ENCODE results near the gene PAK1. TPM values are rescaled to one million over a fixed set of nuclear protein-coding genes. Genes with fewer than 3 reads are reported as not detected.

The PAK1 gene
- total and polyA plus RNA-seq, 10 of the 15 experiments (the other 5 are each of a cell fraction or from before 2014, with no cell fraction given): 43.8 to 321 (median 110) TPM

GRCh38 chr11:77324508-77324907 is 149.4 kb downstream of the PAK1 start (continued):
- TF ChIP-seq CHD1 (IDR thresholded peaks at IDR 0.05; ENCODE audit: low read depth, low read length) (no peak), KAT2A (conservative IDR thresholded peaks at IDR 0.05; ENCODE audit: control insufficient read depth, low read depth, low read length) (no peak), SIX5 (IDR thresholded peaks at IDR 0.05; ENCODE audit: low read depth, low read length, severe bottlenecking) (no peak), ZZZ3 (IDR thresholded peaks at IDR 0.05; ENCODE audit: control insufficient read depth, insufficient read length, low read depth) (no peak)
- TF ChIP-seq, protein P1, sequence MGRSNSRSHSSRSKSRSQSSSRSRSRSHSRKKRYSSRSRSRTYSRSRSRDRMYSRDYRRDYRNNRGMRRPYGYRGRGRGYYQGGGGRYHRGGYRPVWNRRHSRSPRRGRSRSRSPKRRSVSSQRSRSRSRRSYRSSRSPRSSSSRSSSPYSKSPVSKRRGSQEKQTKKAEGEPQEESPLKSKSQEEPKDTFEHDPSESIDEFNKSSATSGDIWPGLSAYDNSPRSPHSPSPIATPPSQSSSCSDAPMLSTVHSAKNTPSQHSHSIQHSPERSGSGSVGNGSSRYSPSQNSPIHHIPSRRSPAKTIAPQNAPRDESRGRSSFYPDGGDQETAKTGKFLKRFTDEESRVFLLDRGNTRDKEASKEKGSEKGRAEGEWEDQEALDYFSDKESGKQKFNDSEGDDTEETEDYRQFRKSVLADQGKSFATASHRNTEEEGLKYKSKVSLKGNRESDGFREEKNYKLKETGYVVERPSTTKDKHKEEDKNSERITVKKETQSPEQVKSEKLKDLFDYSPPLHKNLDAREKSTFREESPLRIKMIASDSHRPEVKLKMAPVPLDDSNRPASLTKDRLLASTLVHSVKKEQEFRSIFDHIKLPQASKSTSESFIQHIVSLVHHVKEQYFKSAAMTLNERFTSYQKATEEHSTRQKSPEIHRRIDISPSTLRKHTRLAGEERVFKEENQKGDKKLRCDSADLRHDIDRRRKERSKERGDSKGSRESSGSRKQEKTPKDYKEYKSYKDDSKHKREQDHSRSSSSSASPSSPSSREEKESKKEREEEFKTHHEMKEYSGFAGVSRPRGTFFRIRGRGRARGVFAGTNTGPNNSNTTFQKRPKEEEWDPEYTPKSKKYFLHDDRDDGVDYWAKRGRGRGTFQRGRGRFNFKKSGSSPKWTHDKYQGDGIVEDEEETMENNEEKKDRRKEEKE (IDR thresholded peaks at IDR 0.05): no peak

- no peaks in the 10 kb centered on the region for H3K27me3 ChIP-seq (replicated peaks in 1 of 2; ENCODE audit: control insufficient read depth in 2 of 2, insufficient read depth in 2 of 2, low read length in 1 of 2)
- no peaks in the 10 kb centered on the region for H4K20me1 ChIP-seq (ENCODE audit: control insufficient read depth, insufficient read depth)
- no peak overlapping the region for H3K4me3 ChIP-seq
- ChIA-PET SMC1A (ENCODE audit: uncharacterized antibody, unreplicated experiment) (interaction anchor here (1.4 kb wide), 1 partner anchor 12 kb away, joined by 3 read pairs; no protein-coding TSS in a partner anchor), RAD21 (ENCODE audit: unreplicated experiment) (interaction anchor here (0.7 kb wide), 1 partner anchor 40 kb away, joined by 3 read pairs; no protein-coding TSS in a partner anchor), POLR2A (no interaction called here), CTCF (no interaction called here)
- no peaks in the 10 kb centered on the region for H3K4me1 ChIP-seq (ENCODE audit: control insufficient read depth, insufficient read depth, low read length)
- TF ChIP-seq NRF1 (conservative IDR thresholded peaks at IDR 0.05; ENCODE audit: low read depth, low read length) (no peak), RUNX3 (IDR thresholded peaks at IDR 0.05; ENCODE audit: low read length) (no peak)
- TF ChIP-seq, protein P2, sequence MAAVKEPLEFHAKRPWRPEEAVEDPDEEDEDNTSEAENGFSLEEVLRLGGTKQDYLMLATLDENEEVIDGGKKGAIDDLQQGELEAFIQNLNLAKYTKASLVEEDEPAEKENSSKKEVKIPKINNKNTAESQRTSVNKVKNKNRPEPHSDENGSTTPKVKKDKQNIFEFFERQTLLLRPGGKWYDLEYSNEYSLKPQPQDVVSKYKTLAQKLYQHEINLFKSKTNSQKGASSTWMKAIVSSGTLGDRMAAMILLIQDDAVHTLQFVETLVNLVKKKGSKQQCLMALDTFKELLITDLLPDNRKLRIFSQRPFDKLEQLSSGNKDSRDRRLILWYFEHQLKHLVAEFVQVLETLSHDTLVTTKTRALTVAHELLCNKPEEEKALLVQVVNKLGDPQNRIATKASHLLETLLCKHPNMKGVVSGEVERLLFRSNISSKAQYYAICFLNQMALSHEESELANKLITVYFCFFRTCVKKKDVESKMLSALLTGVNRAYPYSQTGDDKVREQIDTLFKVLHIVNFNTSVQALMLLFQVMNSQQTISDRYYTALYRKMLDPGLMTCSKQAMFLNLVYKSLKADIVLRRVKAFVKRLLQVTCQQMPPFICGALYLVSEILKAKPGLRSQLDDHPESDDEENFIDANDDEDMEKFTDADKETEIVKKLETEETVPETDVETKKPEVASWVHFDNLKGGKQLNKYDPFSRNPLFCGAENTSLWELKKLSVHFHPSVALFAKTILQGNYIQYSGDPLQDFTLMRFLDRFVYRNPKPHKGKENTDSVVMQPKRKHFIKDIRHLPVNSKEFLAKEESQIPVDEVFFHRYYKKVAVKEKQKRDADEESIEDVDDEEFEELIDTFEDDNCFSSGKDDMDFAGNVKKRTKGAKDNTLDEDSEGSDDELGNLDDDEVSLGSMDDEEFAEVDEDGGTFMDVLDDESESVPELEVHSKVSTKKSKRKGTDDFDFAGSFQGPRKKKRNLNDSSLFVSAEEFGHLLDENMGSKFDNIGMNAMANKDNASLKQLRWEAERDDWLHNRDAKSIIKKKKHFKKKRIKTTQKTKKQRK (IDR thresholded peaks at IDR 0.05; ENCODE audit: low read depth, low read length): no peak
- H3K4me2 ChIP-seq (ENCODE audit: control insufficient read depth, insufficient read depth): no peak overlapping the region
- DNase-seq (ENCODE audit: low read depth, low spot score): no peak
- no peak overlapping the region for H2AFZ ChIP-seq (ENCODE audit: control insufficient read depth, low read depth, low read length)
- no peak overlapping the region for H3K27ac ChIP-seq (ENCODE audit: control insufficient read depth, insufficient read depth)
- no peaks in the 10 kb centered on the region for H3K79me2 ChIP-seq (ENCODE audit: control insufficient read depth, insufficient read depth, low read length)
- no peaks in the 10 kb centered on the region for H3K9me3 ChIP-seq (replicated peaks; ENCODE audit: control insufficient read depth, insufficient read depth, low read length)
- no peak overlapping the region for H3K9ac ChIP-seq (ENCODE audit: control insufficient read depth, insufficient read depth, low read length)
- peaks cover 1 to 5% of the 10 kb centered on the region in 2 experiments for H3K36me3 ChIP-seq (ENCODE audit: control insufficient read depth in 2 of 2, insufficient read depth in 2 of 2, low read length in 1 of 2)
- 100% methylated on average over 2 of the region's 2 CpGs for WGBS (ENCODE audit: insufficient coverage, insufficient replicate concordance, low lambda C conversion rate, missing lambda C conversion rate)
- ATAC-seq: no peak
- intact Hi-C loops (cut with micrococcal nuclease; ENCODE audit: unreplicated experiment): no loop called here
- no peak for FAIRE-seq
- BruUV-seq (replicated peaks): no TSS peak
- in situ Hi-C loops (cut with MboI): no loop called here
Measured at GRCh38 chr11:77322926-77323590, 150.8 kb downstream of the PAK1 start.

Measured in GM12878 (cell line).